ENCODE results near the gene ZRANB3. TPM values are rescaled to one million over a fixed set of nuclear protein-coding genes. Genes with fewer than 3 reads are reported as not detected.

ZRANB3 gene
- total RNA-seq, 1 donor from 2014 or later: 7.0 TPM

DNA sequence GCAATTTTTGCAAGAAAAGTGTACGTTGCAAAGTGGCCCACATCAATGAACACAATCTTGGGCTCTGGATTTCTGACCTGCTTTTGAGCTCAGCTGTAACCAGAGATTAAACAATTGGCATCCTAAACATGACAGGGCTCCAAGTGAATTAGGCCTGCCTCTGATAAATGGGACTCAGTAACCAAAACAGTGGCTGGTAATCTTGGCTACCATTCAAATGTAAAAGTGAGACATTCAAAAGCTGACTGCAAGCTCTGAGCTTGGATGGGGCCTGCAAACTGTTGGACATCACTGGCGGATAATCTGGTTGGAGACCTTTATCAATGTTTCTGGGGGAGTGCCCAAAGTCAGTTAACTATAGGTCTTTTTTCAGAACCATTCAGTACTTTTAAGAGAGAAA is 318.3 kb downstream of the ZRANB3 start:
- TF ChIP-seq, protein P1, sequence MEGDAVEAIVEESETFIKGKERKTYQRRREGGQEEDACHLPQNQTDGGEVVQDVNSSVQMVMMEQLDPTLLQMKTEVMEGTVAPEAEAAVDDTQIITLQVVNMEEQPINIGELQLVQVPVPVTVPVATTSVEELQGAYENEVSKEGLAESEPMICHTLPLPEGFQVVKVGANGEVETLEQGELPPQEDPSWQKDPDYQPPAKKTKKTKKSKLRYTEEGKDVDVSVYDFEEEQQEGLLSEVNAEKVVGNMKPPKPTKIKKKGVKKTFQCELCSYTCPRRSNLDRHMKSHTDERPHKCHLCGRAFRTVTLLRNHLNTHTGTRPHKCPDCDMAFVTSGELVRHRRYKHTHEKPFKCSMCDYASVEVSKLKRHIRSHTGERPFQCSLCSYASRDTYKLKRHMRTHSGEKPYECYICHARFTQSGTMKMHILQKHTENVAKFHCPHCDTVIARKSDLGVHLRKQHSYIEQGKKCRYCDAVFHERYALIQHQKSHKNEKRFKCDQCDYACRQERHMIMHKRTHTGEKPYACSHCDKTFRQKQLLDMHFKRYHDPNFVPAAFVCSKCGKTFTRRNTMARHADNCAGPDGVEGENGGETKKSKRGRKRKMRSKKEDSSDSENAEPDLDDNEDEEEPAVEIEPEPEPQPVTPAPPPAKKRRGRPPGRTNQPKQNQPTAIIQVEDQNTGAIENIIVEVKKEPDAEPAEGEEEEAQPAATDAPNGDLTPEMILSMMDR (IDR thresholded peaks at IDR 0.05): no peak
- no peaks in the 10 kb centered on the region for H3K27me3 Mint-ChIP-seq (ENCODE audit: low read depth)
- no peaks in the 10 kb centered on the region for H3K4me1 Mint-ChIP-seq (ENCODE audit: low read depth)
- H3K36me3 Mint-ChIP-seq (ENCODE audit: low read depth): peaks cover 3% of the 10 kb centered on the region
- no peak for DNase-seq (ENCODE audit: low spot score)
- no peaks in the 10 kb centered on the region for H3K9me3 Mint-ChIP-seq (ENCODE audit: low read depth)
- no peak overlapping the region for H3K4me3 Mint-ChIP-seq (ENCODE audit: unreplicated experiment)
- no peak overlapping the region for H3K27ac Mint-ChIP-seq (ENCODE audit: unreplicated experiment)

GRCh38 chr2:135208016-135208415 is 323.0 kb downstream of the ZRANB3 start:
- no peak overlapping the region for H3K4me3 Mint-ChIP-seq (ENCODE audit: unreplicated experiment)
- H3K27me3 Mint-ChIP-seq (ENCODE audit: low read depth): no peaks in the 10 kb centered on the region
- H3K27ac Mint-ChIP-seq (ENCODE audit: unreplicated experiment): no peak overlapping the region
- no peaks in the 10 kb centered on the region for H3K4me1 Mint-ChIP-seq (ENCODE audit: low read depth)
- TF ChIP-seq, protein P1 (IDR thresholded peaks at IDR 0.05): no peak
- no peaks in the 10 kb centered on the region for H3K36me3 Mint-ChIP-seq (ENCODE audit: low read depth)
- no peaks in the 10 kb centered on the region for H3K9me3 Mint-ChIP-seq (ENCODE audit: low read depth)
- no peak for DNase-seq (ENCODE audit: low spot score)

- H3K36me3 Mint-ChIP-seq (ENCODE audit: low read depth): peaks cover 2% of the 10 kb centered on the region
- TF ChIP-seq, protein P1 (IDR thresholded peaks at IDR 0.05): no peak
- no peak for DNase-seq (ENCODE audit: low spot score)
- H3K4me1 Mint-ChIP-seq (ENCODE audit: low read depth): no peaks in the 10 kb centered on the region
- H3K27ac Mint-ChIP-seq (ENCODE audit: unreplicated experiment): no peak overlapping the region
- no peaks in the 10 kb centered on the region for H3K27me3 Mint-ChIP-seq (ENCODE audit: low read depth)
- no peaks in the 10 kb centered on the region for H3K9me3 Mint-ChIP-seq (ENCODE audit: low read depth)
- H3K4me3 Mint-ChIP-seq (ENCODE audit: unreplicated experiment): no peak overlapping the region
Measured at GRCh38 chr2:135203944-135204343, 327.1 kb downstream of the ZRANB3 start.

GRCh38 chr2:135202751-135203150 is 328.3 kb downstream of the ZRANB3 start:
- Mint-ChIP-seq H3K4me3 (ENCODE audit: unreplicated experiment) (no peak overlapping the region), H3K36me3 (ENCODE audit: low read depth) (peaks cover 2% of the 10 kb centered on the region), H3K27ac (ENCODE audit: unreplicated experiment) (no peak overlapping the region), H3K9me3 (ENCODE audit: low read depth) (no peaks in the 10 kb centered on the region), H3K4me1 (ENCODE audit: low read depth) (no peaks in the 10 kb centered on the region), H3K27me3 (ENCODE audit: low read depth) (no peaks in the 10 kb centered on the region)
- no peak for DNase-seq (ENCODE audit: low spot score)
- TF ChIP-seq, protein P1 (IDR thresholded peaks at IDR 0.05): no peak

DNA sequence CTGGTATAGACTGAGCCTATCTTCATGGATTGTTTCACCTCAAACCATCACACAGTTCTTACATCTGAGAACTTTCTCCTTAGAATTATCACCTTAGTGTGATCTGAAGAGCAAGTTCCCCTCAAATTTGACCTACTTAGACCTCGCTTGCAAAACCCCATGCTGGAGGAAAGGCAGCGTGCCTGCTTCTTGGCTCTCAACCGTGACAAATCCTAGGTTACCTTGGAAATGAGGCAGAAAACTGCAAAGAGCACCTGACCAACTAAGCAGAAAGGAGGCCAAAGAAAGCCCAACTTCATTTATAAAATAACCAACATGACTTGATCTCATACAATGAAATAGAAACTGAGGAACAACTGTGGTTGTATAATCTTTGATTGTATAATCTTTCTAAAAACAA is 332.5 kb downstream of the ZRANB3 start:
- Mint-ChIP-seq H3K9me3 (ENCODE audit: low read depth) (peaks cover 5% of the 10 kb centered on the region), H3K27me3 (ENCODE audit: low read depth) (no peaks in the 10 kb centered on the region), H3K27ac (ENCODE audit: unreplicated experiment) (no peak overlapping the region), H3K4me3 (ENCODE audit: unreplicated experiment) (no peak overlapping the region), H3K4me1 (ENCODE audit: low read depth) (no peaks in the 10 kb centered on the region), H3K36me3 (ENCODE audit: low read depth) (peaks cover 4% of the 10 kb centered on the region)
- DNase-seq (ENCODE audit: low spot score): no peak
- TF ChIP-seq, protein P1 (IDR thresholded peaks at IDR 0.05): no peak

Data from chondrocyte (in vitro differentiated cells).